HG03175 (cell line): ENCODE results near the gene NLGN1.

Experiments used
- ATAC-seq: cut with Tn5 transposase; IDR thresholded peaks from one replicate; pipeline ENCODE4 v1.9.1; 2021; ENCODE audit warnings: mild to moderate bottlenecking, moderate library complexity; ENCODE audit not compliant: unreplicated experiment

NLGN1 gene

GRCh38 chr3:173624086-173624485 is 226.5 kb downstream of the NLGN1 start:
- ATAC-seq, result no peak

GRCh38 chr3:173630849-173631248 is 233.3 kb downstream of the NLGN1 start:
- ATAC-seq, result no peak

DNA sequence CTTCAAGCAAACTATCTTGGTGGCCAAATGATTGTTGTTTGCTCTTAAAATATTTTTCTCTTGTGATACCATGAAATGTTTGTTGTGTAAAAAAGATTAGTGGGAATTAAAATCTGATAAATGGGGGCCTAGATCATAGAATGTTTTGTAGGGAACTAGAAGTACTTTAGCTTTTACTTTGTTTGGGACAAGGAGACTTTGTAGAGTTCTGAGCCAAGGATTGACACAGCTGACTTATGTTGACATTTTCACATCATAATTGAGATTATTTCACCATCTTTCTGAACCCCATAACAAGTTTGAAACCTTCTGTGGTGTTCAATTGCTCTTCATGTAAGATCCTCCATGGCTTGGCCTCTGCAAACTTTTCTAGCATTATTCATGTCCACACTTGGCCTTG is 235.4 kb downstream of the NLGN1 start:
- ATAC-seq, result no peak

DNA sequence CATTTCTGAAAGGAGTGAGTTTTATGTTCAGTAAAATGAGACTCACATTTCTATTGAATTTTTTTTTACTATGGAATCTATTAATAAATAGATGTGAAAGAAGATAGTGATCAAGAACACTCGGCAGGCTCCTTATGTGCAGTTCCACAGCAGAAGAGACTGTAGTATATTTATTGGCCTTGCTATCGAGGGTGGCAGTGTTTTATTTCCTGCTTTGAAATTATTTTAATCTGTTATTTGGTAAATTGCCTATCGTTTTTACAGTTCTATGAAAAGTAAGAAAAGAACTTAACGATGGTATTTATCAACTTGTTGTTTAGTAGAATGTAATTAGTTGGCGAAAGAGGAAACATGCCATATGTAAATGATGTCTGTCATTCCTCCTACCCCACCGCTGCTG is 238.3 kb downstream of the NLGN1 start:
- no peak for ATAC-seq

DNA sequence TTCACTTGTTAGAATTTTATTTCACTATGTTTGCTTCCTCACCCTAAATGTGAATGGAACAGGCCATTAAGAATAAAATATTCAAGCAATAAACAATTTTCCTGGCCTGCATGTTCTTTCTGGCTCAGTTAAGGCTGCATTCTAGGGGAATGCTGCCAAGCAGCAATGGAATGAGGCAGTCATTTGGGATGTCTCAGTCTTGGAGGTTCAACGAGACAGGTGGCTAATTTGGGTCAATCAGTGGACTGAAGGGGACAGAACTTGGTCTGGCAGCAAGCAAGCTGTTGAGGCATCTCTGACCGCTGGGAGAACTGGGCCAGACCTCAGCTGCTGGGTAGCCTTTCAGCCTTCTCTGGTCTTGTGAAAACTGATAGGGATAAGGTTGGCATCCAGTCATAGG is 241.6 kb downstream of the NLGN1 start:
- no peak for ATAC-seq

- ATAC-seq, result no peak
These were observed 244.2 kb downstream of the NLGN1 start for GRCh38 chr3:173641696-173642095.

DNA sequence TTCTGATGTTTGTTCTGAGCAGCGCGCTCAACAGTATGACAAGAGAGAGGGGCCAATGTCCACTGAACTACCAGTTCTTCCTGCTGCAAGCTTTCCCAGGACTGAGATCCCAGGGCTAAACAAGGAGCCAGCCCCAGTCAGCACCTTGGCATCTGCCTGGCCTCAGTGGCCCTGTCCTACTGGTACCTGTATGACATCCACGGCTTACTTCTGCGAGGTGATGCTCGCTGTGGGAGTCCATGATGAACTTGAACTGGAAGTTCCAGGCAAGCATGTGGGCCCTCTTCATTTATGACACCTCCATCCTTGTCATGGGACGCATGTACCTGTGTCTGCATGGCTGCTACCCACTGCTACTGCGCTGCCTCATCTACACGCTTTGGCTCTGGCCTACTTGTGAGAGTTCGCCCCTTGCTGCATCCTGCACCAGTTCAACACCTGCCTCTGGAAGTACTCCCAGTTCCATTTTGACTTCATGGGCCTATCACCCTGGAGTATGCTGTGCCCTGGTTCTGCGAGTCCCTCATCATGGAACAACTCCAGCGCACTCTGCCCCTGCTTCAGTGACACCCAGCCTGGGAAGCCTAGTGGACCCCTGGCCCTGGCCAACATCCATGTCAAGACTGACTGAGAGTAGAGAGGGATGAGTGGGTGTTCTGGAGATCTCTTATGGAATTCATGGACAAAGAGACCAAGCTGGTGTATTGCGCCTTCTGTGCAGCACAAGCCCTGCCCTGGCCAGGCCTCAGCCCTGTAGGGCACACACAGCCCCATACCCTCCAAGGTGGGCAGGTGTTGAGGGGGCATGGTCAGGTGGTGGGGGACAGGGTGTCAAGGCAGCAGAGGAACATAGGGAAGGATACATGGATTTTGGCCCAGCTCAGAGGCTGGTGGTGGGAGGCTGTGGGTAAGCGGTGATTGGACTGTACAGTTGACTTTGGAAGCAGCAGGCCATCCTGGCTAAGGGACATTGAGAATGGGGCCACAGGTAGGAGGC is 246.8 kb downstream of the NLGN1 start:
- ATAC-seq, result no peak

GRCh38 chr3:173650596-173650995 is 253.1 kb downstream of the NLGN1 start:
- no peak for ATAC-seq

DNA sequence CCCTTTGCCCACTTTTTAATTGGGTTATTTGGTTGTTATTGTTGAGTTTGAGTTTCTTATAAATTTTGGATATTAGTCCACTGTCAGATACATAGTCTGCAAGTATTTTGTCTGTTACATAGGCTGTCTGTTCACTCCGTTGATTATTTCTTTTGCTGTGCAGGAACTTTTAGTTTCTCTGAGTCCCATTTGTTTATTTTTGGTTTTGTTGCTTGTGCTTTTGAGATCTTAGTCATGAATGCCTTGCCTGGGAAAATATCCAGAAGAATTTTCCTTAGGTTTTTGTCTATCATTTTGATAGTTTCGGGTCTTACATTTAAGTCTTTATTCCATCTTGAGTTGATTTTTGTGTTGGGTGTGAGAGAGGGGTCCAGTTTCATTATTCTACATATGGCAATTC is 254.5 kb downstream of the NLGN1 start:
- ATAC-seq, result no peak

- ATAC-seq, result no peak
These were observed 256.2 kb downstream of the NLGN1 start for GRCh38 chr3:173653781-173654180.

- ATAC-seq, result no peak
These were observed 262.4 kb downstream of the NLGN1 start for GRCh38 chr3:173659972-173660371.

- ATAC-seq, result no peak
These were observed 263.2 kb downstream of the NLGN1 start for GRCh38 chr3:173660645-173661299.

GRCh38 chr3:173663696-173664111 is 266.2 kb downstream of the NLGN1 start:
- ATAC-seq, result no peak

DNA sequence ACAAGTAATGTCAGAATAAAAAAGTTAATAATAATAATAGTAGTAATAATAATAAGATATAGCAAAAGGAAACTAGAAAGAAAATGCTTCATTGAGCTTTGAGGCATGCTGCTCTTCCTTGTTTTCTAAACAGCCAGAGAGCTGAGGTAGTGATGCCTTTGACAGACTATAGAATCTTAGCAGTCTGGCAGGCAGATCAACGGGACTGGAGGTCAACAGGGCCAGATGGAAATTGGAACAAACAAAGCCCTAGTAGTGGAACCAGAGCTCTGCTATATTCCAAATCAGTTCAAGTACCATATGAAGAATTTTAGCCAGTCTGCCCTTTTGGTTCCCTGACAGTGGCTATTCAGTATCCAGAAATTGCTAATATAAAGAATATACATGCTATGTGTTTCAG is 278.6 kb downstream of the NLGN1 start:
- ATAC-seq, result no peak

DNA sequence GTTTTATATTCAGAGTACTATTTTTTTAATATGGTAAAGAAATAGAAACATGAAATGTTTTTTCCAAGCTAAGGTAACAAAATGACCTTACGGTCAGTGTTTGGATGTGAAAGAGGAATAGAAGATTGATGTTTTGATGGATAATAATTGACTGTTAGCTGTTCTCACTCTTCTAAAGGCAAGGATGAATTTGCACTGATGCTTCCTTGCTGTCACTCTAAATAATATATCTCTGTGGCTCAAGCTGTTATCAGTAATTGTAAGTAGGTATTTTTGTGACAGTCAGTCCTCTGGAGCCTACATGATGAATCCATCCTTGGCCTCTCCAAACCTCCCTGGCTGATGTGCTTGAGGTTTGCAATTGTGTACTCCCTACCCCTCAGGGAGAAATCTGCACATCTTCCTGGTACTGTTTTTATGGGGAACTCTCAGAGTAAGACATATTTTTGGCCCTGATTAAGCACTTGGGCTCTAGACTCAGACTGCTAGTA is 283.7 kb downstream of the NLGN1 start:
- no peak for ATAC-seq

GRCh38 chr3:173685456-173685855 is 287.9 kb downstream of the NLGN1 start:
- no peak for ATAC-seq

DNA sequence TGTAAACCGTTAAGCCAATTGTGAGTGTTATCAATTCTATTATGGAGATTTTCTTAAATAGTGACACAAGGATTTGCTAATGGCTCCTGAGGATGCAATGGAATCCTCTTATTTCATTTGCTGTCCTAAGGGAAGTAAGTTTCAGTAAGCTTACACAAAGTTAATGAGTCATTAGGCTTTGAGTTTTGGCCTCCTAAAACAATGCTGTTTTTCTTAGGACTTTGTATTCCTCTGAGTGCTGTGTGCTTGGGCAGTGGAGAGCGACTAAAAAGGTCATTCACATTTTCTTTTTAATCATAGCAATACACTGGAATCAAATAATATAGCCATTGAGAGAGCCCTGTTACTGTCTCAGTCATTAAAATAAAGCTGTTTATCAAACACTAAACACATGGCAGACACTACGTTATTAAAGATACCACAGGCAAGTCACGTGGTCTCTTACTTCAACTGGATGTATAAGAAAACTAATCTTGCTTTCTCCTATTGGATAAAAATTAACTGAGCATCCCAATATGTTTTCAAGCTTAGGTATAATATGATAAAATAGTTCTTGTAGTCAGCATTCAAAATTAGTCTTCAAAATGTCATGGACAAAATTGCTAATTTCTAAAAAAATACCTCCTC is 290.8 kb downstream of the NLGN1 start:
- no peak for ATAC-seq

GRCh38 chr3:173690542-173691180 is 293.1 kb downstream of the NLGN1 start:
- no peak for ATAC-seq

DNA sequence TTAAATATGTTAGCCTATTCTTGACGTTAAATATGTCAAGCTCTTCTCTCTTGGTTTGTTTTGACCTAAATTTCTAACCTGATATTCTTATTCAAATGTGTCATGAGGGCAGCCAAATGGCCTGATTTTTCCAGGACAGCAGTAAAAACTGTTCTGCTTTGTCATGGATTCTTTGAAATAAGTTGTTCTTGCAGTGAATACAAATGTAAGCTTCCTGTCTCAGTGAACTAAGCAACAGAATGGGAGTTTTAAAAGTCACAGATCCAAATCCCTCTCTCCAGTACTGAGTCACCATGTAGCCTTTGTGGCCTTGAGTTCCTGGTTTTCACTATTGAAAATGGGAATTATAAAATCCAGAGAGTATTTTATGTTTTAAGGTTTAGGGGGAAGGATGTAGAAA is 301.8 kb downstream of the NLGN1 start:
- ATAC-seq, result no peak

DNA sequence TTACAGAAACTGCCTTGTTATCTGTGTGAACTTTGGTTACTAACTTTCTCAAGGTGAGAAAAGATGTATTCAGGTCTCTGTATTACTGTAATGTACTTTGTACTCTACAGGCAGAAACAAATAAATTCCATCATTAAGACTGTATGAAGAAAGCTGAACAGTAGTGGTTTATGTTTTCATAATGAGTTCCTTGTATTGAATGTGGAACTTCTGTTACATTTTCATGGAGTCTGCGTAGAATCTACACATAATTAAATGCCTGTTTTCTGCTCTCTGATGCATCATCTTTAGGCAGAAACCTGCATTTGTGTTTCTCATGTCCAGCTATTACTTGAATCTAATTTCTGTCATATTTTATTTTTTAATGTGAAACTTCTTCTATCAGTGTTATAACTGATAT is 302.8 kb downstream of the NLGN1 start:
- ATAC-seq, result no peak

DNA sequence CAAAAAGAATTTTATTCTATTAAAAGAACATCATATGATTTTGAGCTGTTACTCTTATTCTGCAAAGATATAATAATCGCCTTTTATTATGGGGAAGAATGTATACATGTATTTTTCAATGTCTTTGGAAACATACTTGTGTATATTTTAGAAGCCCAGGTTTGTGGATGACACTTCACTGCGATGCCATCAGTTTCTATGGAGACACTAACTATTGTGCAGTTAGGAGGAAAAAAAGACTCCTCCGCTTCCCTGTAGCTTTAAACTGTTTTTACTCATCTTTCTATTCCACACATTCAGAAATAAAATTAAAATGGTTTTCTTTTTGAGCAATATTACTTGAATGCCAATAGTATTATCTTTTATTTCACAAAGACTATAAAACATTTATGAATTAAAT is 305.0 kb downstream of the NLGN1 start:
- ATAC-seq, result no peak
